ENCODE measurements around the gene YY2.
"Not testable (repeated sequence)": the region's sequence is repeated elsewhere in the genome, so short reads cannot be mapped to it uniquely, and the experiment has no call there.

The YY2 gene

DNA sequence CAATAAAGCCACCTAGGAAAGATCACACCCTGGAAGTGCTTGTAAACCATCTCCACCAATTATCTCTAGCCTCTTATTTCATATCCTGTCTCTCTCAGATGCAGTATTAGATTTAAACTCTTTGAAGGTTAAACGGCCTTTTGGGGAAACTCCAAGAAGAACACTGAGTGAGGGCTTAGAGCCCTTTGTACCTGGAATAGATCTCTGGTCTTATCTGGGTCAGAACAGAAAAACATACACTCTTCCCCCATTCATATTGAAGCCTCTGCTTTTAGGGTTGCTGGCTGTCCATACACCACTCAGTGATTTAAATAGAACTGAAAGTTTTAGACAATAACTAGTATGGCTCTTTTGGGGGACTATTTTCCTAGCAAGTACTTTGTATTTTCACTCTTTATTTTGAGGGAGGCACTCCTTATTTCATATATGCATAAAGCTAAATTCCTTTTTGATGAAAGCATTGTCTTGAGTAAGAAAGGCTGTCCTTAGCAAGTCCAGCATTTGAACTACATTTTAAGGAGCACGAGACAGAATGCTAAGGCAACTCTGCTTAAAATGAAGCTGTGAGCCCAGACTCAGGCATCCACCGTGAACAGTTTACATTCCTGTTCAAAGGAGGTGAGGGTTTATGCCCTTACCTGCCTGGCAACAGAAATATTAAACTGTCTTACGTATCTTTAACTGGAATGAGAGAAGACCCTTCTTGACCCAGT is 17.4 kb downstream of the YY2 start:
- DNase-seq (ENCODE audit: extremely low read depth in 1 of 2, low read depth in 1 of 2) = no peak

DNA sequence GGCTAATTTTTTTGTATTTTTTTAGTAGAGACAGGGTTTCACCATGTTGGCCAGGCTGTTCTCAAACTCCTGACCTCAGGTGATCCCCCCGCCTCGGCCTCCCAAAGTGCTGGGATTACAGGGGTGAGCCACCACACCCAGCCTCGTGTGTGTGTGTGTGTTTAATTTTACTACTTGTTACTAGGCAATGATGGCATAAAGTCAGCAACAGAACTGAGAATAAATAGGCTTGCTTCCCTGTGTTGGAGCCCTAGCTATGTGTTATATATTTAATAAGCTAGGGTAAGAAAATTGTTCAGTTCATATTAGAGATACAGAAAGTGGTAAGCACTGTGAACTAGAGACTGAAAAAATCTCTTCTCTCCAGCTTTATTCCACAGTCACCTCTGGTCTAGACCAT is 18.4 kb downstream of the YY2 start:
- DNase-seq (ENCODE audit: extremely low read depth in 1 of 2, low read depth in 1 of 2) = not testable (repeated sequence)

DNA sequence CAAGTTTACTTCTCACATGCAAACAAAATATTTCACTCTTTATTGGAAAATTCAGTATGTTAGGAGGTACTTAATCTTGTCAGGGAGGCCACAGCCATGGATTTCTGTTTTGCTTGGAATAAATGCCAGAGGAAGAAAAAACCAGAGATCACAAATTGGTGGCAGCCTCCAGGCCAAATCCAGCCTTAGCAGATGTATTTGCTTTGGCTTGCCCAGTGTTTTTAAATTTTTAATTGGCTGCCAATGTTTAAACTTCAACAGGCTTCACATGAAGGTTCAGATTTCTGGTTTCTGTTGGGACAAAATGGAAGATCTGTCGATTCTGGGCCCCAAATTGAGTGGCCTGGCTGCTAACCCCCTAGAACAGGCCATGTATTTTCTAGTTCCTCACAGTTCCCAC is 19.2 kb downstream of the YY2 start:
- no peak for DNase-seq (ENCODE audit: extremely low read depth in 1 of 2, low read depth in 1 of 2)

DNA sequence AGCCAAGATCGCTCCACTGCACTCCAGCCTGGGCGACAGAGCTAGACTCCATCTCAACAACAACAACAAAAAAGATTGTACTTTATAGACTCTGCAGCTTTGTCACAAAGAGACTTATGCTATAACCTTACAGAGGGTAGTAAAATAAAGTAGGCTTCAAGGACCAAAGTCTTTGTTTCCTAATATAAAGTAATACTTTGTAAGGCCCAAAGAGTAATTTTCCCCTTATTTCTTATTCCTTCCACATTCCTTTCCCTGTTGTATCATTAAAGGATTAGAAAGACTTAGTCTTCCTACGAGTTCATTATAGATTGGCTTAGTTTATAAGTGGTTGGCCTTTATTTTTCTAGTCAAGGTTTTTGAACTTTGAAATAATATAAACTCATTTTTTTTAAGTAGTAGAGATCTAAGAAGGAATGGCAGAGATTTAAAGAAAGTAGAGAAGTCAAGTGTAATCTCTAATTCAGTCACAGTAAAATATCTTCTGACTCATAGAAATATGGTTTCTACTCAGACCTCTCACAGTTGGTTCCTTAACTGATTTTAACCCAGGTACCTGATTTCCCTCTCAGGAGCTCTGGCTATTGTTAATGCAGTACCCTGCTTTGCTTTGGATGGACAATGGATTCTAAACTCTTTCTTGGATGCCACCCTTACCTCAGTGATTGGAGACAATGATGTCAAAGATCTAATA is 26.2 kb downstream of the YY2 start:
- DNase-seq (ENCODE audit: extremely low read depth in 1 of 2, low read depth in 1 of 2) = no peak

DNA sequence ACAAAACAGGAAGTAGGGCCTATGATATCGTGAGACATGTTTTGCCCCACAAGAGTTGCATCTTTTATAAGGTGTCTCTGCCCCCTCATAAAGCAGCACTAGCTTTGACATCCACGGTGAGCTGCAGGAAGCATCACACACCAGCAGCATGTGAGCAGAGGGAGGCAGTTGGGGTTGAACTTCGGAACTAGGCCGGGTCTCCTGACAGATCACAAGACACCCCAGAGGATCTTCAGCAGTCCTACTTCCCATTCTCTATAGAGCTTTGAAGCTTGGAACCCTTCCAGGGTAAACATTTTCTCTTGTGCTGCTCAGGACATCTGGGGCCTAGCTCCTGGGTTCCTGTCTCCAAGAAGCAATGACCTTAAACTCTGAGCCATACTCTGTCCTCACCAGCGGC is 27.5 kb downstream of the YY2 start:
- DNase-seq (ENCODE audit: extremely low read depth in 1 of 2, low read depth in 1 of 2) = no peak

DNA sequence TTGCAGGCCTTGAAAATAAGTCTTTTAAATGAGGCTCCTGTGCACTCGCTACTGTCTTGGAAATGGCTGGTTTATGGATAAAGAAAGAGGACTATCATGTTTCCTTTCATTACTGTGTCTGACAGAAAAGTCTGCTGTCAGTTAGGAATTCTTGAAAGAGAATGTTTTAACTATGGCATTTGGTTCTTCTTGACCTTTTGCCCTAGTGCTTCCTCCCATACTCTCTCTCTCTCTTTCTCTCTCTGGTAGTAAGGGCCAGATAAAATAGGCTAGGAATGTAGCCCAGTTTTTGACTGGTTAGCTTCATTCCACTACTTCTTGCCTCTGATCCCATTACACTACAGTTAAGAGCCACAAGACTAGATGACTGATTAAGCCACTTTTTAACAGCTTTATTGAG is 29.8 kb downstream of the YY2 start:
- DNase-seq (ENCODE audit: extremely low read depth in 1 of 2, low read depth in 1 of 2) = no peak

DNA sequence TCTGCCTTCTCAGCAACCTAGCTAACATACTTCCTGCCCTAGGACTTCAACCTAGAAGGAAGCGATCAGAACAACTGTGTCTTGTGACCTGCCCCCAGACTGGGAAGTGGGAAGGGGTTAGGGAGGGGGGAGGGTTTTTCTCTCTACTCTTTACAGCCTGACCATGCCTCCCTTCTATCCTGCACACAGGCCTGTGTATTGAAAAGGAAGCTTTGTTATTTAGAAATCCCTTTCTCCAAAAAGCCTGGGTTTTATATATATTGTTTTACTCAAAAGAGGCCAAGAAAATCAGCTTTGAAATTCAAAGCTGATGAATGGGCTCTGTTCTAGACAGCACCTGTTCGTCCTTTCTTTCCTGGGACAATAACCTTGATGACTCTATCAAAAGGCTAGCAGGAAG is 49.5 kb downstream of the YY2 start:
- no peak for DNase-seq (ENCODE audit: extremely low read depth in 1 of 2, low read depth in 1 of 2)

DNA sequence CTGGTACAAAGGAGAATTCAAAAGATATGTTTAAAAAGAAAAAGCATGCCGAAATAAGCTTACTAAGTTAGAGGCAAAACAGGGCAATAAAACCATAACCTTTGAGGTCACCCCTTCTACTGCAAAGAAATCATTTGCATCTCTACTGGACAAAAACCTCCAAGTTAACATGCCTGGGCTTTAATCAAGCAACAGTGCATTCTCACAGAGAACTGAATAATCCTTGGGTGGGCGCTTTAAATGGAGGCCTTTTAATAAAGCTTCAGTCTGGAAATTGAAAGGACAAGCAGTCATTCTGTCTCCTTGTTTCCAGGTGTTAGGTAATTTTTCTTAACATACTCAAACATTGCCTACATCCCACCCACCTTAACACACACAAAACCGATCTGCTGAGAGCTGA is 50.2 kb downstream of the YY2 start:
- DNase-seq (ENCODE audit: extremely low read depth in 1 of 2, low read depth in 1 of 2) = no peak

DNA sequence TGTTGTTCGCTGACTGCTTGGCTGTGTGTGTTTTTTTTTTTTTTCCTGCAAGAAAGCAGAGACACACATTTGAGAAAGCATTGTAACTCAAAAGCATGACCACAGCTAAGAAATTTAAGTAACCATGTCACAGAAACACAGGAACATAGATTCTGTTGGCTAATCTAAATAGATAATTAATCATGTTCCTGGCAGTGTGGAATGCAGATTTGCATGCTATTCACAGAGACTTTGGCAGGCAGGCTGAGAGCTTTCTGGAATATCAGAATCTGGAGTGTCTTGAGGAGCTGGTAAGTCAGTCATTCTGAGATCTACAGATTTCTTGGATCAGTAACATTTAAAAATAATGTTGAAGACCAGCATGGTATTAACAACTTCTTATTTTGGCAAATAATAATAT is 51.5 kb downstream of the YY2 start:
- no peak for DNase-seq (ENCODE audit: extremely low read depth in 1 of 2, low read depth in 1 of 2)
